ENCODE results near the gene LRRC75A.

DNA sequence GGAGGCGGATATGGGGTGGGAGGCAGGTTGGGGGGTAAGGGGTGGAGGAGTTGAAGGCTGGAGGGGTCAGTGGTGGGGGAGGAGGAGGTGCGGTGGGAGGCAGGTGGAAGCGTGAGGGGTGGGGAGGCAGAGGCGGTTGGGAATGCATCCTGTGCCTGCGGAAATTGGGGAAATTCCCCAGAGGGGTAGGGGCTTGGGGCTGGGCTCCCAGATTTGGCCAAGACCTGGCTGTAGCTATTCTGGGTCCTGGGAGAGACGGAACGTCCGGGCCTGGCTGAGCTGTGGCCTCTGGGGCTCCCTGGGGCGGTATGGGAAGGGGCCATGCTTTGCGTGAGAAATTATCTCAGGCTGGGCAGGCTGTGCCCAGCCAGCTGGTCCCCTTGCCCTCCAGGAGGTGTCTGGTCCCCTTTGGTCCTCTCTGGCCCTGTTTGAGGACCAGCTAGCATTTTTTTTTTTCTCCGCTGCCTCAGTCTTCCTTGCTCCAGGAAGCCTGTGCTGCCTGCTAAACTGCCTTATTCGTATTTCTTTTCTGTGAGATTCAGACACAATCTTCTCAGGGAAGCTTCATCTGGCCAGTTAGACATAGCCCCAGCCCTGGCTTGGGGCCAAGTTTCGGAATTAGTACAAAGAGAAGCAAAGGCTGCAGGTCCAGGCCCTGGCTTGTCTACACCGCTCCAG is 83.9 kb downstream of the LRRC75A start:
- TF ChIP-seq, protein P1, sequence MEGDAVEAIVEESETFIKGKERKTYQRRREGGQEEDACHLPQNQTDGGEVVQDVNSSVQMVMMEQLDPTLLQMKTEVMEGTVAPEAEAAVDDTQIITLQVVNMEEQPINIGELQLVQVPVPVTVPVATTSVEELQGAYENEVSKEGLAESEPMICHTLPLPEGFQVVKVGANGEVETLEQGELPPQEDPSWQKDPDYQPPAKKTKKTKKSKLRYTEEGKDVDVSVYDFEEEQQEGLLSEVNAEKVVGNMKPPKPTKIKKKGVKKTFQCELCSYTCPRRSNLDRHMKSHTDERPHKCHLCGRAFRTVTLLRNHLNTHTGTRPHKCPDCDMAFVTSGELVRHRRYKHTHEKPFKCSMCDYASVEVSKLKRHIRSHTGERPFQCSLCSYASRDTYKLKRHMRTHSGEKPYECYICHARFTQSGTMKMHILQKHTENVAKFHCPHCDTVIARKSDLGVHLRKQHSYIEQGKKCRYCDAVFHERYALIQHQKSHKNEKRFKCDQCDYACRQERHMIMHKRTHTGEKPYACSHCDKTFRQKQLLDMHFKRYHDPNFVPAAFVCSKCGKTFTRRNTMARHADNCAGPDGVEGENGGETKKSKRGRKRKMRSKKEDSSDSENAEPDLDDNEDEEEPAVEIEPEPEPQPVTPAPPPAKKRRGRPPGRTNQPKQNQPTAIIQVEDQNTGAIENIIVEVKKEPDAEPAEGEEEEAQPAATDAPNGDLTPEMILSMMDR (IDR thresholded peaks at IDR 0.05): no peak
- TF ChIP-seq POLR2A (IDR thresholded peaks at IDR 0.05): no peak

All from heart left ventricle (tissue), 13 donors.